ENCODE results near the gene RPS18. TPM values are rescaled to one million over a fixed set of nuclear protein-coding genes. Genes with fewer than 3 reads are reported as not detected.

The RPS18 gene
- total RNA-seq, 1 experiment from 2014 or later = 4,062 TPM

GRCh38 chr6:33319939-33320314 lies 48.1 kb downstream of the RPS18 start:
- Histone ChIP-seq H3K27ac (ENCODE audit: low read depth, low read length) (0 out of 2 replicates have a peak overlapping the region, but pooled peaks have one; percentile 11), H3K79me2 (ENCODE audit: insufficient read depth, low read length) (peaks cover 41% of the 10 kb centered on the region), H3K4me1 (ENCODE audit: control insufficient read depth in 1 of 2, insufficient read depth in 2 of 2, low read length in 2 of 2) (peaks cover 36 to 68% of the 10 kb centered on the region in 2 experiments), H3K4me2 (ENCODE audit: low read length) (0 out of 2 replicates have a peak overlapping the region, but pooled peaks have one; percentile 100), H3K36me3 (ENCODE audit: control insufficient read depth in 1 of 2, insufficient read depth in 2 of 2, low read length in 2 of 2) (peaks cover 22 to 29% of the 10 kb centered on the region in 2 experiments; a peak in 3 of 4 replicates), H3K9me3 (ENCODE audit: control insufficient read depth in 1 of 2, insufficient read depth in 1 of 2, low read depth in 1 of 2, low read length in 2 of 2) (no peaks in the 10 kb centered on the region), H2AFZ (ENCODE audit: low read depth, low read length, poor library complexity, severe bottlenecking) (no peak overlapping the region), H4K20me1 (ENCODE audit: insufficient read depth) (no peaks in the 10 kb centered on the region), H3K4me3 (replicated peaks in 1 of 2; ENCODE audit: low read depth in 1 of 2, low read length in 2 of 2) (no peak overlapping the region), H3K9ac (ENCODE audit: low read length) (no peak overlapping the region), H3K9me2 (ENCODE audit: insufficient read depth) (no peaks in the 10 kb centered on the region), H3K27me3 (ENCODE audit: insufficient read depth, low read length) (no peaks in the 10 kb centered on the region)
- BruUV-seq (replicated peaks) = no TSS peak
- TF ChIP-seq CBX3 (IDR thresholded peaks at IDR 0.05; ENCODE audit: low read depth) = no peak
- TF ChIP-seq RAD21 (IDR thresholded peaks at IDR 0.05; ENCODE audit: low read depth) = no peak
- TF ChIP-seq REST (IDR thresholded peaks at IDR 0.05; ENCODE audit: low read depth) = no peak
- no peak for TF ChIP-seq ELF1 (IDR thresholded peaks at IDR 0.05; ENCODE audit: borderline replicate concordance, low read depth)
- no peak for TF ChIP-seq ZNF274 (IDR thresholded peaks at IDR 0.05; ENCODE audit: low read depth, low read length)
- no peak for TF ChIP-seq TCF7L2 (IDR thresholded peaks at IDR 0.05; ENCODE audit: borderline replicate concordance, extremely low read depth, insufficient read depth, insufficient read length)
- TF ChIP-seq CEBPB (IDR thresholded peaks at IDR 0.05; ENCODE audit: low read depth) = no peak
- no peak for TF ChIP-seq YY1 (IDR thresholded peaks at IDR 0.05; ENCODE audit: extremely low read depth, insufficient replicate concordance, low read depth, low read length)
- TF ChIP-seq SP1 (IDR thresholded peaks at IDR 0.05; ENCODE audit: low read depth) = no peak
- TF ChIP-seq ZFX (IDR thresholded peaks at IDR 0.05) = no peak
- CTCF ChIA-PET = no interaction called here
- intact Hi-C loops (cut with micrococcal nuclease) = no loop called here
- ATAC-seq = no peak
- POLR2A ChIA-PET = no interaction called here
- DNase-seq (ENCODE audit: low read depth, low spot score) = no peak
- RAD21 ChIA-PET (ENCODE audit: low non-redundant PET in 1 of 2, low total read pairs in 2 of 2, uncharacterized antibody in 2 of 2, unreplicated experiment in 2 of 2) = no interaction called here
